GM15510 (cell line): ENCODE data around the gene HAO1.

Source experiments
- POLR2A ChIP-seq: IDR thresholded peaks from 3 replicates; pipeline ENCODE4 v1.6.1; 2011; ENCODE audit warnings: borderline replicate concordance; ENCODE audit not compliant: insufficient read length; ENCODE audit errors: extremely low read depth

Gene HAO1

GRCh38 chr20:7848351-7848750 is 91.9 kb downstream of the HAO1 start:
- no peak for TF ChIP-seq POLR2A

GRCh38 chr20:7843613-7844012 is 96.6 kb downstream of the HAO1 start:
- TF ChIP-seq POLR2A: no peak

- TF ChIP-seq POLR2A: no peak
These were observed 98.3 kb downstream of the HAO1 start for GRCh38 chr20:7841971-7842310.

- TF ChIP-seq POLR2A: no peak
These were observed 98.8 kb downstream of the HAO1 start for GRCh38 chr20:7841291-7841970.

GRCh38 chr20:7836076-7836475 is 104.2 kb downstream of the HAO1 start:
- TF ChIP-seq POLR2A: no peak
